Smooth muscle cell (in vitro differentiated cells): ENCODE results near the gene BAZ2B. TPM values are rescaled to one million over a fixed set of nuclear protein-coding genes. Genes with fewer than 3 reads are reported as not detected.

Experiments
- DNase-seq: peaks from one replicate; lab custom pipeline; 2025; ENCODE audit not compliant: unreplicated experiment; lab: John Stamatoyannopoulos, UW
- H2AFZ ChIP-seq: fragments of 200-600 bp; sonication (generic); 2 replicates; pipeline ENCODE4 v1.6.0; 2016; ENCODE audit warnings: antibody characterized with exemption, low read depth, mild to moderate bottlenecking
- H3F3A ChIP-seq: fragments of 200-600 bp; sonication (generic); 2 replicates; pipeline ENCODE4 v1.6.0; 2017; ENCODE audit warnings: antibody characterized with exemption, low read depth
- H3K27ac ChIP-seq: fragments of 200-600 bp; sonication (generic); 2 replicates; pipeline ENCODE4 v1.5.1; 2016; ENCODE audit warnings: low read depth, mild to moderate bottlenecking
- H3K27me3 ChIP-seq: fragments of 200-600 bp; sonication (generic); 2 replicates; pipeline ENCODE4 v1.6.1; 2016; ENCODE audit warnings: low read depth, mild to moderate bottlenecking
- H3K36me3 ChIP-seq: fragments of 200-600 bp; sonication (generic); 2 replicates; pipeline ENCODE4 v1.5.1; 2016; ENCODE audit warnings: low read depth
- H3K4me1 ChIP-seq: fragments of 200-600 bp; sonication (generic); 2 replicates; pipeline ENCODE4 v1.5.1; 2016; ENCODE audit warnings: low read depth
- H3K4me2 ChIP-seq: fragments of 200-600 bp; sonication (generic); 2 replicates; pipeline ENCODE4 v1.6.0; 2016; ENCODE audit warnings: mild to moderate bottlenecking
- H3K4me3 ChIP-seq: fragments of 200-600 bp; sonication (generic); 2 replicates; pipeline ENCODE4 v1.5.1; 2016; ENCODE audit warnings: mild to moderate bottlenecking
- H3K79me2 ChIP-seq: fragments of 200-600 bp; sonication (generic); 2 replicates; pipeline ENCODE4 v1.6.0; 2016; ENCODE audit warnings: low read depth, mild to moderate bottlenecking
- H3K9ac ChIP-seq: fragments of 200-600 bp; sonication (generic); 2 replicates; pipeline ENCODE4 v1.6.0; 2016; ENCODE audit warnings: low read depth
- H3K9me3 ChIP-seq: fragments of 200-600 bp; sonication (generic); replicated peaks from 2 replicates; pipeline ENCODE4 v1.5.1; 2016; ENCODE audit warnings: low read depth
- H4K20me1 ChIP-seq: fragments of 200-600 bp; sonication (generic); 2 replicates; pipeline ENCODE4 v1.6.0; 2016; ENCODE audit warnings: low read depth
- WGBS: methylation state at CpG from one replicate; pipeline ENCODE4 v1.1.7; 2016; ENCODE audit warnings: low lambda C conversion rate; 5-methylcytosine and 5-hydroxymethylcytosine counted together
- polyA plus RNA-seq: library from polyadenylated mRNA; unstranded; fragments of >200 nt; fragmentation: Nextera tagmentation; extraction: Ambion mirVana; gene quantifications from 2 replicates; pipeline ENCODE4 v1.2.1, GENCODE V29; 2016
- total RNA-seq: library from RNA; depleted of rRNA; stranded (reverse); fragments of >200 nt; gene quantifications from 2 replicates; pipeline ENCODE4 v1.2.3, GENCODE V29; 2014
- TF ChIP-seq, protein P1 (sequence below): fragments of 200-600 bp; sonication (generic); IDR thresholded peaks from 2 replicates; pipeline ENCODE4 v1.5.1; 2017; ENCODE audit warnings: borderline replicate concordance, mild to moderate bottlenecking, antibody characterized with exemption; ENCODE audit not compliant: insufficient read depth, poor library complexity, severe bottlenecking

The BAZ2B gene
- total and polyA plus RNA-seq, 2 experiments from 2014 or later: 27.7 to 58.5 TPM

DNA sequence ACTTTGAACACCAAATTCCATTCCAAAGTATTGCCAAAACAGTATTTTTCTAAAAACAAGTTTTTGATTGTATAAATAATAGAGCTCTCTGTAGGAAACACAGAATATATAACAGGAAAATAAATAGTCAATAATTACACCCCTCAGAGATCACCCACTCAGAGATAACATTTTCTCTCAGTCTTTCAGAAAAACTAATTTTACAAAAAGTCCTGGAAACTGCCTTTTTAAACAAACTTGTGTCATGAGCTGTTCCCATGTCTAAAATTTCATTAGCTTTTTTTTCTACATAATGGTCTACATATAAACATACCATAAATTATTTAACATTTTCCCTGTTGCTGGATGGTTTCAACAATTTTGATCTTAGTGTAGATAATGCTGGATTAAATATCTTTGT lies 328.6 kb downstream of the BAZ2B start:
- Histone ChIP-seq H3F3A (no peaks in the 10 kb centered on the region), H3K9me3 (no peaks in the 10 kb centered on the region), H3K4me1 (peaks cover 6% of the 10 kb centered on the region), H3K27me3 (no peaks in the 10 kb centered on the region), H4K20me1 (no peaks in the 10 kb centered on the region), H3K9ac (no peak overlapping the region), H3K36me3 (no peaks in the 10 kb centered on the region), H2AFZ (peak overlapping the region; percentile 84), H3K27ac (peak overlapping the region; percentile 60), H3K79me2 (peaks cover 8% of the 10 kb centered on the region), H3K4me2 (peak overlapping the region; percentile 90), H3K4me3 (no peak overlapping the region)
- TF ChIP-seq, protein P1, sequence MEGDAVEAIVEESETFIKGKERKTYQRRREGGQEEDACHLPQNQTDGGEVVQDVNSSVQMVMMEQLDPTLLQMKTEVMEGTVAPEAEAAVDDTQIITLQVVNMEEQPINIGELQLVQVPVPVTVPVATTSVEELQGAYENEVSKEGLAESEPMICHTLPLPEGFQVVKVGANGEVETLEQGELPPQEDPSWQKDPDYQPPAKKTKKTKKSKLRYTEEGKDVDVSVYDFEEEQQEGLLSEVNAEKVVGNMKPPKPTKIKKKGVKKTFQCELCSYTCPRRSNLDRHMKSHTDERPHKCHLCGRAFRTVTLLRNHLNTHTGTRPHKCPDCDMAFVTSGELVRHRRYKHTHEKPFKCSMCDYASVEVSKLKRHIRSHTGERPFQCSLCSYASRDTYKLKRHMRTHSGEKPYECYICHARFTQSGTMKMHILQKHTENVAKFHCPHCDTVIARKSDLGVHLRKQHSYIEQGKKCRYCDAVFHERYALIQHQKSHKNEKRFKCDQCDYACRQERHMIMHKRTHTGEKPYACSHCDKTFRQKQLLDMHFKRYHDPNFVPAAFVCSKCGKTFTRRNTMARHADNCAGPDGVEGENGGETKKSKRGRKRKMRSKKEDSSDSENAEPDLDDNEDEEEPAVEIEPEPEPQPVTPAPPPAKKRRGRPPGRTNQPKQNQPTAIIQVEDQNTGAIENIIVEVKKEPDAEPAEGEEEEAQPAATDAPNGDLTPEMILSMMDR: no peak
- no peak for DNase-seq

DNA sequence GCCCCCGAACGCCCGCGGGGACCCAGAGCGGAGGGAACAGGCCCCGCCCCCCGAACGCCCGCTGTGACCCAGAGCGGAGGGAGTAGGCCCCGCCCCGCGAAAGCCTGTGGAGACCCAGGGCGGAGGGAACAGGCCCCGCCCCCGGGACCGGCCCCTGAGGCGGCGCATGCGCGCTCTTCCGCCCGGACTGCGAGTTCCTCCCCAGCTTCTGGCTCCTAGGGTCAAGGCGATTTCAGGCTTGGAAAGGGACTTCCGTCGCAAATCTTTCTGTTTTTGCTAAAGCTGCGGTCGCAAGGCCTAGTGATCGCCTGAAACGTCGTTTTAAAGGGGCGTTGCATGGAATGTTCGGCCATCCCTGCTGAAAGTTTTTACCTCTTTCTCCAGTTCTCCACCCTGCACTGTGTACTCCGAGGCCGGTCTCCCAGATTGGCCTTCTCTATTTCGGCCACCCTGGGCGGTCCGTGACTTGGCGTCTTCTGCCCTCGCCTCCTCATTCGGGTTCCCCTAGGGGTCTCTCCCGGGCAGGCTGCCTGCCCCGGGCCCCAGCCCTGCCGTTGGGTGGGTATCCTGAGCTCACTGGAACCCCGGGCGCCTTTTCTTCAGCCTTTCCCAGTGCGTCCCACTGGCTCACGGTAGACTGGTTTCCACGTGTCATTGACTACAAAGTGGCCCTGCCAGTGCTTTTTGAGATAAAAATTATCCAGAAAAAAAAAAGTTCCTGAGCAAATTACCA lies 329.5 kb downstream of the BAZ2B start:
- H3K79me2 ChIP-seq: peaks cover 8% of the 10 kb centered on the region
- H3K4me3 ChIP-seq: peak overlapping the region; percentile 89
- WGBS: 3% methylated on average over 46 of the region's 50 CpGs
- H3K9me3 ChIP-seq: no peaks in the 10 kb centered on the region
- DNase-seq: peak; percentile 92
- H3K4me2 ChIP-seq: peak overlapping the region; percentile 90
- H3F3A ChIP-seq: no peaks in the 10 kb centered on the region
- peak overlapping the region; percentile 77 for H3K9ac ChIP-seq
- TF ChIP-seq, protein P1: no peak
- peak overlapping the region; percentile 60 for H3K27ac ChIP-seq
- H3K36me3 ChIP-seq: no peaks in the 10 kb centered on the region
- H3K4me1 ChIP-seq: peaks cover 6% of the 10 kb centered on the region
- peak overlapping the region; percentile 94 for H2AFZ ChIP-seq
- H4K20me1 ChIP-seq: no peaks in the 10 kb centered on the region
- H3K27me3 ChIP-seq: no peaks in the 10 kb centered on the region

DNA sequence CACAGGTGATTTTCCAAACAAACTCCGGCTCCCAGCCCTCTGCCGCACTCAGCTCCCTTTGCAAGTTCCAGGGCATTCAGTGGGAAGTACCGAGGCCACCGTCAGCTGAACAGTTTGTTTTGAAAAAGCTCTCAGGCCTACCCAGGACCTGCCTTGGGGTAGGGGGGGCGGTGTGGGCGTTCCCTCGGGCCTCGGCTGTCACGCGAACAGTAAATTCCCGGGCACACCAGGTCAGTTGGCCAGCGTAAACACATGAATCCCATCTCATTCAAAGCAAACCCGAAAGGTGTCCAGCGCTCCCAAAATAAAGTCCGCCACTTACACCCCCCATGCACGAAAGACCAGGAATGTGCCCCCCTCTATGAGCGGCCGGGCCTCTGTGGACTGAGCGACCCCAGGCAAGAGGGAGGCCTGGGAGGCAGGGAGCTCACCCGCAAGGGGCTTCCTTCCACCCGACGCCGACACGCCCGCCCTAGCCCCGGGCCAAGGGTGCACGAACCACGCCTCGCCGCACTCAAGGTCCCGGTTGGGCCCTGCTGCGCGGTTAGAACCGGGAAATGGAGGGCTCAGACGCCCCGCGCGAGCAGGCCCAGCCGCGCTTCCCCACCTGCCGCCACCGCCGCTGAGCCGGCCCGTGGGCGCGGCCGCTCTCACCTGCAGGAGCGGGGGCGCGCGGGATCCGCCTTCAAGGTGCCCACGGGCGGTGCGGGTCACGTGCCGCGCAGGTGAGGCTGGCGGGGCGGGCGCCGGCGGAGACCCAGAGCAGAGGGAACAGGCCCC lies 330.2 kb downstream of the BAZ2B start, which contains the start of gene WDSUB1:
Gene WDSUB1, minus strand, starts transcription at position 775 of the 780 bp plus-strand sequence. CDS start 3,634 bp downstream, outside the sequence.
- Histone ChIP-seq H3K4me2 (peak within 1 kb of the TSS; percentile 90), H3F3A (no peaks in the 10 kb centered on the region), H3K4me3 (peak within 1 kb of the TSS; percentile 89), H3K9ac (peak within 1 kb of the TSS; percentile 77), H3K27me3 (no peaks in the 10 kb centered on the region), H3K36me3 (no peaks in the 10 kb centered on the region), H3K4me1 (peaks cover 6% of the 10 kb centered on the region), H3K27ac (peak within 1 kb of the TSS; percentile 65), H4K20me1 (no peaks in the 10 kb centered on the region), H3K9me3 (no peaks in the 10 kb centered on the region), H2AFZ (peak within 1 kb of the TSS; percentile 94), H3K79me2 (peaks cover 8% of the 10 kb centered on the region)
- DNase-seq: peak; percentile 35
- TF ChIP-seq, protein P1: no peak
- 2% methylated on average over 56 of the region's 64 CpGs for WGBS
